ENCODE measurements around the gene DNAJC24. TPM values are rescaled to one million over a fixed set of nuclear protein-coding genes. Genes with fewer than 3 reads are reported as not detected.
"Not testable (repeated sequence)": the region's sequence is repeated elsewhere in the genome, so short reads cannot be mapped to it uniquely, and the experiment has no call there.

The DNAJC24 gene
- polyA plus RNA-seq (ENCODE audit: insufficient read length in 12 of 12), result 10 to 100 TPM in 11 of 12 donors, not detected in 1; 13.5 to 27.6 (median 18.4) TPM
- long read RNA-seq, donor 1, partial matches to known transcripts, result 37 of 76 reads
- long read RNA-seq, donor 1, other reads (novel, unspliced or antisense), result 36 of 76 reads
- long read RNA-seq, donor 2, partial matches to known transcripts, result 37 of 73 reads
- long read RNA-seq, donor 2, other reads (novel, unspliced or antisense), result 32 of 73 reads
- long read RNA-seq, donor 3, partial matches to known transcripts, result 13 of 32 reads
- long read RNA-seq, donor 3, other reads (novel, unspliced or antisense), result 17 of 32 reads
- long read RNA-seq, donor 4, result 0 reads
- long read RNA-seq, donor 5, result 0 reads
- long read RNA-seq, donor 6, partial matches to known transcripts, result 0 of 36 reads
- long read RNA-seq, donor 6, other reads (novel, unspliced or antisense), result 34 of 36 reads
- long read RNA-seq, donor 7, transcript DNAJC24-202 (5 exons, 2,004 nt), result major isoform, 5 of 20 reads
- long read RNA-seq, donor 7, partial matches to known transcripts, result 0 of 20 reads
- long read RNA-seq, donor 7, other reads (novel, unspliced or antisense), result 14 of 20 reads
- long read RNA-seq, donor 8, transcript DNAJC24-202 (5 exons, 2,004 nt), result major isoform, 5 of 55 reads
- long read RNA-seq, donor 8, partial matches to known transcripts, result 12 of 55 reads
- long read RNA-seq, donor 8, other reads (novel, unspliced or antisense), result 37 of 55 reads
- long read RNA-seq, donor 9, partial matches to known transcripts, result 11 of 42 reads
- long read RNA-seq, donor 9, other reads (novel, unspliced or antisense), result 28 of 42 reads
- long read RNA-seq, donor 10, transcript DNAJC24-202 (5 exons, 2,004 nt), result major isoform, 6 of 48 reads
- long read RNA-seq, donor 10, partial matches to known transcripts, result 11 of 48 reads
- long read RNA-seq, donor 10, other reads (novel, unspliced or antisense), result 30 of 48 reads
- long read RNA-seq, donor 11, transcript DNAJC24-202 (5 exons, 2,004 nt), result major isoform, 6 of 75 reads
- long read RNA-seq, donor 11, partial matches to known transcripts, result 26 of 75 reads
- long read RNA-seq, donor 11, other reads (novel, unspliced or antisense), result 42 of 75 reads

DNA sequence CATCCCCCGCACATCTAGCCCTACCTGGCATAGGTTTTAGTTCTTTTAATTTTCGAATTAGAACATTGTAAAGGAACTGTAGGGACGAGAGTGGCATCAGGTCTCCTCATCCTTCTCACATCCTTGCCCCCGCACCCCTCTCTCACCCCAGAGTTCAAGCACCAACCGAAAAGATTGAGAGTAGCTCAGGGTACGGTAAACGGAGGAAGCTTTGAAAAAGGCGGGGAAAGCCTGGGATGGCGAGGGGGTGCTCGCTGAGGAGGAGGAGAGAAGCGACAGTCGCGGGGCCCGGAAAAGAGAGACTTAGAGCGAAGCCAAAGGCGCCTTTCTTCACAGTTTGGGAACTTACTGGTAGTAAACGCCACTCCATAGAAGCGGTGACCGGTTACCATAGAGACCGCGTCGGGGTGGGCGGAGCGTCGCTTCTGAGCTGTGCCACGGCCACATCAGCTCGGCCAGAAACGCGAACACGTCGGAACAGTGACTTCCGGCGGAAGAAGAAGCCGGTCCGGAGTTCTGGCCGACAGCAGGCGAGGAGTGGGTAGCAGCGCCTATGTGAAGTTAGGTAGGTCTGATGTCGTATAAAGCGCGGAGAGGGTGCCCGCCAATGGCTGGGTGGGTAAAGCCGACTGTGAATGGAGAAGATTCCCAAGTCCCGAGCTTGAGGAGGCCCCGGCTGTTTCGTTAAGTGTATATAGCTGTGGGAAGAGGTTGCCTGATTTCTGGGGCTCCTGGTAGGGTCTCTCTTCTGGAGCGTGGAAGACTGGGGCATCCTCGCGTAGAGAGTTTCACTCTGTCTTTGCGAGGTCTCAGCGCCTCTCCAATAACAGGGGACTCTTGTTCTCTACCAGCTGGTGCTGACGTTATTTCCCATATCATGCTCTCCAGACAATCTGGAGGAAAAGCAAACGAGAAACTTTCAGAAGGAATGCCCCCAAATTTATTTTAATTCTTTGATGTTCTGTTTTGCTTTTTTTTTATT, at the start of gene DNAJC24, which contains the start of gene DCDC1:
Gene DNAJC24 (plus strand): TSS at position 513 of the 982 bp plus-strand sequence. CDS start 889 bp downstream, outside the sequence.
Gene DCDC1 (minus strand): TSS at position 392 of the 982 bp plus-strand sequence. CDS start 41,459 bp downstream, outside the sequence.
- DNase-seq, result peak; percentile 95

DNA sequence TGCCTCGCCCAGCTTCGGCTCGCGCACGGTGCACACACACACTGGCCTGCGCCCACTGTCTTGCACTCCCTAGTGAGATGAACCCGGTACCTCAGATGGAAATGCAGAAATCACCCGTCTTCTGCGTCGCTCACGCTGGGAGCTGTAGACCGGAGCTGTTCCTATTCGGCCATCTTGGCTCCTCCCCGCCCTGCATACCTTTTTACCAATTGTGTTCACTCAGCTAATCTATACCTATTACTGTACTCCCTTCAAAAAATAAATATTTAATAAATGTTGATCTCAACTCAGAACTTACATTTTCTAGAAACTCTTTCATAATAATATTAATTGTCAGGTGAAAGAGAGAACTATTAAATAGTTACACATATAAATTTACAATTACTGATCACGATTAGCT, 48.2 kb upstream of the DNAJC24 start:
- DNase-seq, result not testable (repeated sequence)

- DNase-seq, result no peak
Observed at GRCh38 chr11:31323145-31323544, 46.5 kb upstream of the DNAJC24 start.

GRCh38 chr11:31325160-31325559, 44.5 kb upstream of the DNAJC24 start:
- no peak for DNase-seq

DNA sequence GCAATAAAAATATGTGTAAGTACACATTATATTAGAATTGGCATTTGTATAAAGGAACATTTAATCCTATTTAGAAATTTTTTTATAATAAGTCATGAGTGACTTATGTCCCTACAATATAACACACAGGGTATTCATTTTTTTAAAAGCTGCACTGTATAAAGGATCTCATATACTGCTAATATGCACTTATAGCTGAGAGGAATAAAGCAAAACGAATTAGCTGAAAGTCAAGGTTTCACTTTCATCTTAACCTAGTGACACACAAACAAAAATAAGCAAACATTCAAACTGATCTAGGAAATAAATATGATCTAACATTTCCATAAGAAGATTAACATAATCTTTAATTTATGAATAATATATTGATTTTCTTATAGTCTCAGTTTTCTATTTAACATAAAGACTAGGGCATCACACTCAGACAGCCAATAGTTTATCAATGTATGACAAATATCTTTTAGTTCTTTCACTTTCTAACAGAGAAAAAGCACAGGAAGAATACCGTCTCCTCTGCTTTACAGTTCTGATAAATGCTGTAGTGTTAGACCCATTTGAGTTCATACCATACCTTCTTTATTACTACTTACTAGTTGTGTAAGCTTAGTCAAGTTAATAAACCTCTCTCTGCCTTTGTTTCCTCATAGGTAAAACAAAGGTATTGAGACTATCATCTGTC, 43.1 kb upstream of the DNAJC24 start:
- DNase-seq, result no peak

GRCh38 chr11:31327417-31327816, 42.2 kb upstream of the DNAJC24 start:
- no peak for DNase-seq

- DNase-seq, result no peak
Observed at GRCh38 chr11:31328697-31329096, 41.0 kb upstream of the DNAJC24 start.

DNA sequence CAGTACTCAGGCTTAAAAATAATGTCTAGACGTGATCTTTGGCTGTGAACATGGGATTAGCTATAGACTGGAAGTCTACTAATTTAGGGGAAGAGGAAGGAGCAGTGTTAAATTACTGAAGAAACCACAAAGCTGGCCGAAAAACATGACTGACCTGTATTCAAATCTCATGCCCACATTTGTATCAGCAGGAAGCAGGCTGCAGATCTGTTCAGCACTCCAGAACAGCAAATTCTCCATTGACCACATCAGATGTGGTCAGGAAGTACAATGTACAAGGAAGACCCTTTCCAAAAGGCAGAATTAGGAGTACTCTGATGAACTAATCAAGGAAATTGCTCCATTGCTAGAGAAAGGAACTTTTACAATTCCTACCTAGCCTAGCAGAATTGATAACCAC, 31.9 kb upstream of the DNAJC24 start:
- DNase-seq, result no peak

- no peak for DNase-seq
Observed at GRCh38 chr11:31340903-31341572, 28.6 kb upstream of the DNAJC24 start.

DNA sequence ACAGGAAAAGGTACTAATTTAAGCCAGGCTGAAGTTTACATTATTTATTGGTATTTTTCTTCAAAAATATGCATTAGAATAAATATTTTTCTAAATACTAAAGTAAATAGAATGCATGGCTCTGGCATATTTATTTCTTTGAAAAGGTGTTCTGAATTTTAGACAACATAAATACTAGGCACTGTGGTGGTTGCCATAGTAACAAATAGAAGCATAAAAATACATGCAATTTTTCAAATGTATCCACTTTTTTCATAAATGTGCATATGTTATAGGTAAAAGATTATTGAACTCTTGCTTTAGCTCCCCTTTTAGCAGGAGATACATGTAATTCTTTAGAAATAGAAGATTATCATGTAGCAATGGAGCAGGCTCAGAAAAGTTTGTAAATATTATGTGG, 18.5 kb upstream of the DNAJC24 start:
- DNase-seq, result no peak

- DNase-seq, result no peak
Observed at GRCh38 chr11:31355131-31355530, 14.5 kb upstream of the DNAJC24 start.

DNA sequence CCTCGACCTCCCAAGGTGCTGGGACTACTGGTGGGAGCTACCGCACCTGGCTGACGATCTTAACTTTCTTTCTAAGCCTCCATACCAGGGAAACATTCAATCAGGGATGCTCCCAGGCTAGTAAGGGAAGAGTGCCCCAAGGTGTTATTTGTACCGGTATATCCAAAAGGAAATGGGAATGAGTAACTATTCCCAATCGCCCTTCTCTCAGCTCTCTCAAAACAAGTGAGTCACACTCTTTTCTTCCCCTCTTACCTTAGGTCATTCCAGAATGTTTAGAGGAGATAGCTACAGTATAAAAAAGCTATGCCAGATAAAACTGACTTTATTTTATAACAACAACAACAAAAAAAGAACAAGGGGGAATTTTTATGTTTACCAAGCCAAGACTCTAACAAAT, 13.8 kb upstream of the DNAJC24 start:
- no peak for DNase-seq

GRCh38 chr11:31361743-31362142, 7.9 kb upstream of the DNAJC24 start:
- DNase-seq, result no peak

- DNase-seq, result no peak
Observed at GRCh38 chr11:31366795-31367194, 2.9 kb upstream of the DNAJC24 start.

GRCh38 chr11:31375879-31376278, 6.2 kb downstream of the DNAJC24 start:
- DNase-seq, result no peak

GRCh38 chr11:31383116-31383515, 13.5 kb downstream of the DNAJC24 start:
- no peak for DNase-seq

DNA sequence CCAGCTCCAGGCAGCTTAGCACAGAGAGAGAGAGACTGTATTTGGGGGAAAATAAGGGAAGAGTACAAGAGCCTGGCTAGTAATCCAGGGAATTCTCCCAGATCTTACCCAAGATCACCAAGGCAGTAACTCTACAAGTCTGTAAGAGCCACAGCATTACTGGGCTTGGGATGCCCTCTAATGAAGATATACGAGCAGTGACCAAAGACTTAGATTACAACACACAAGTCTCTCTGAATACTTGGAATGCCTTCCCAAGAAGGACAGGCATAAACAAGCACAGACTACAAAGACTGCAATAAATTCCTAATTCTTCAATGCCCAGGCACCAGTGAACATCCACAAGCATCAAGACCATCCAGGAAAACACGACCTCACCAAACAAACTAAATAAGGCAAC, 17.7 kb downstream of the DNAJC24 start:
- DNase-seq, result no peak

DNA sequence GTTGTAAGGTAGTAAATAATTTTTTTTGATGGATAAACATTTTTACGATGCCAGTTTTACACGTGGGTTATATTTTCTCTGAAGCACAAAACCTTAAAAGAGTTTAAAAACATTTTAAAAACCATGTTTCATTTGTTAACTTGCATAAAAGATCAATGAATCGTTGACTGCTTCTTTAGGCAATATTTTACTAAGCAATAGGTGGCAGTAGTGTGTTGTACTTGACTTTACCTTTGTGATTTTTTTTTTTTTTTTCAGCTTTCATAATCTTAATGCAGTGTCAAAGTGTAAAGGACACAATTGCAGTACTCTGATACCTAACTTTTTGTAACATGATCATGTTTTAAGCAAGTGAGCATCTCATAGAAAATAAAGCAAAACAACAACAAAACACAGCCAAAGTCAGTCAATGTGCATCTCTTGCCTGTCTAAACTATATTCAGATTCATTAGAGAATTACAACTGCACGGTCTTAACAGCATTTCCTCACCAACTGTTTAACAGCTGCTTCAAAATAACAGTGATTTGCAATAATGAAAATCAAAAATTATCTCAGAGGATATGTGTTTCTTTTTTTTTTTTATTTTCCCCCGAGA, 27.7 kb downstream of the DNAJC24 start:
- peak; percentile 7 for DNase-seq

- no peak for DNase-seq
Observed at GRCh38 chr11:31404614-31405013, 35.0 kb downstream of the DNAJC24 start.

Data from muscle of arm (tissue), 14 donors.